Suppressor macrophage treated with lipopolysaccharide for 4 hours (primary cell): ENCODE results near the gene EIF4A3.
"Not testable (repeated sequence)": the region's sequence is repeated elsewhere in the genome, so short reads cannot be mapped to it uniquely, and the experiment has no call there.

Source experiments
- DNase-seq: peaks from one replicate; pipeline ENCODE4 v3.0.0-alpha.2; 2020

The EIF4A3 gene

DNA sequence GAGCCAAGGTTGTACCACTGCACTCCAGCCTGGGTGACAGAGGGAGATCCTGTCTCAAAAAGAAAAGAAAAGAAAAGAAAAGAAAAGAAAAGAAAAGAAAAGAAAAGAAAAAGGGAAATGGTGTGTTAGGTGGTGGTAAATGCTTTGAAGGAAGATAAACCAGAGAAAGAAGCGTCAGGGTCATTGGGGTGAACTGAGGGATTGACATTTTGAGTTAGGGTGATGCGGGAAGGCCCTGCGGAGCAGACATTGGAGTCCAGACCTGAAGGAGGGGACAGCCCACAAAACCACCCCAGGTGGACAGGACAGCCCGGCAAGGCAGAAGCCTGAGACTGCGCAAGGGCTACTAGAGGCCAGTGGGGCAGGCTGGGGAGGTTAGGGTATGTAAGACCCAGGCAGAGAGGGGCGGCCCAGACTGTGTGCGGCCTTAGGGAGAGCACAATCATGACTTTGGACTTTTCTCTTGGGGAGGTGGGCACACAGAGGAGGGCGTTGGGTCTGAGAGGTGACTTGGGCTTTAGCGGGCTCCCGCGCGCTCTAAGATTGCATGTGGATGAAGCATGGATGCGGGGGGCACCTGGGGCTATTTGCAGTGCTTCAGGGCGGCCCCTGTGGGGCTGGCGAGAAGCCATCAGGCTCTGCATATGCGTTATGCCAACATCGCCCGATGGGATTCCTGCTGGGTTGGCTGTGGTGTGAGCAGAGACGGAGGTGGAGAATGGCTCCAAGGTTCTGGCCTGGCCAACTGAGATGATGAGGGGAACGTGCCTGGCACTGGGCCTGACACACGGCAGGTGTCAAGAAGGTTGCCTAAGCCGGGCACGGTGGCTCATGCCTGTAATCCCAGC is 48.9 kb downstream of the EIF4A3 start:
- no peak for DNase-seq

GRCh38 chr17:80097127-80097621 is 49.8 kb downstream of the EIF4A3 start:
- DNase-seq, result no peak

GRCh38 chr17:80096561-80097021 is 50.3 kb downstream of the EIF4A3 start:
- DNase-seq, result no peak

DNA sequence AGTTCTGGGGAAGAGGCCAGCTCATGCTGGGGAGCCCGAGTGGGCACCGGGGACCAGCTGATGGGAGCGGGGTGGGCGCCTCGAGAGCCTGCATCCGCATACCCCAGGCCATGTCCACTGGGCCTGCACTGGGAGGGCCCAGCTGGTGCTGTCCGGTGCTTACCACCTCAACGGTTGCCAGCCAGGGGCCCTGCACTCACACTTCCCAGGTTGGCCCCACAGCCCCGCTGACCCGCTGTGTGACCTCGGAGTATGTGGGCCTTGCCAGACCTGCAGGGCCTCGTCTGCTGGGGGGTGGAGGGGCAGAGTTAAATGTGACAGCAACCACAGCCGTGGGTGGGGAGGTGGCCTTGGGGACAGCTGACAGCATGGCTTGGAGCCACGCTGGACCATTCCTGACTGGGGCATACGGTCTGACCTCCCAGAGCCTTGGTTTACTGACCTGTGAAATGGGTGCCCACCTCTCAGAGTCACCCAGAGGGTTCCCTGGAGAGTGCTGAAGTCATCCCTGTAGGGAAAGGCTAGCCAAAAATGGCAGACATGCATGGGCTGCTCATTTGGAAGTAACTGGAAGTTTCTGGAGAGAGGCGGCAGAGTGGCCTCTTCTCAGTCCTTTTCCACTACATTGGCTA is 51.0 kb downstream of the EIF4A3 start:
- no peak for DNase-seq

- no peak for DNase-seq
Measured at GRCh38 chr17:80095038-80095843, 51.7 kb downstream of the EIF4A3 start.

- DNase-seq, result peak; percentile 94
Measured at GRCh38 chr17:80092959-80093358, 54.0 kb downstream of the EIF4A3 start.

DNA sequence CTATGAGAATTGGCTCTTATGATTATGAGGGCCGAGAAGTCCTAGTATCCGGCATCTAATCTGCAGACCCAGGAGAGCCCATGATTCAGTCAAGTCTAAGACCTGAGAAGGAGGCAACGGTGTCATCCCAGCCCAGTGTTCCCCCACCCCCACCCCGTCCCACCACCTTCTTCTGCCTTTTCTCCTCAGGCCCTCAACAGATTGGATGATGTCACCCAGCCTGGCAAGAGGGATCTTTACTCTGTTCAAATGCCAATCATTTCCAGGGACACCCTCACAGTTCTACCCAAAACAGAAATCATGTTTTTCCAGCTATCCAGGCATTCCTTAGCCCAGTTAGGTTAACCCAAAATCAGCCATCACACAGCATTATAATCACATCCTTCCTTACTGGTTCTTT is 55.6 kb downstream of the EIF4A3 start:
- DNase-seq, result peak; percentile 29

GRCh38 chr17:80090164-80090563 is 56.8 kb downstream of the EIF4A3 start:
- not testable (repeated sequence) for DNase-seq

DNA sequence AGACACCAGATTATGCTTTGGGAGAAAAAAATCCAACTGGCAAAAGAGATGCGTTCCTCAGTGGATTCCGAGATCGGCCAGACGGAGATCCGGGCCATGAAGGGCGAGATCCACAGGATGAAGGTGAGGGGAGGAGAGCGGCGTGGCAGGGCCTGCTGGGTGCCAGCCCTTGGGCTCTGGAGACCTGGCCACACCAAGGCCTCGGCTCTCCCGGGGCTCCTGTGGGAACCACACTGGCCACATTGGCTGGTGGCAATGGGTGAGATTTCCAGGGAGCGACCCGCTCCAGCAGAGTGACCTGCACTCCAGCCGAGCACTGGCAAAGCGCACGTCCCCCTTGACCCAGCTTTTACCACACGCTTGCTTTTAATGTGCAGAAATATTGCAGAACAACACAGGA is 57.2 kb downstream of the EIF4A3 start:
- no peak for DNase-seq

- no peak for DNase-seq
Measured at GRCh38 chr17:80087346-80088265, 59.3 kb downstream of the EIF4A3 start.

- DNase-seq, result no peak
Measured at GRCh38 chr17:80086616-80087015, 60.3 kb downstream of the EIF4A3 start.

DNA sequence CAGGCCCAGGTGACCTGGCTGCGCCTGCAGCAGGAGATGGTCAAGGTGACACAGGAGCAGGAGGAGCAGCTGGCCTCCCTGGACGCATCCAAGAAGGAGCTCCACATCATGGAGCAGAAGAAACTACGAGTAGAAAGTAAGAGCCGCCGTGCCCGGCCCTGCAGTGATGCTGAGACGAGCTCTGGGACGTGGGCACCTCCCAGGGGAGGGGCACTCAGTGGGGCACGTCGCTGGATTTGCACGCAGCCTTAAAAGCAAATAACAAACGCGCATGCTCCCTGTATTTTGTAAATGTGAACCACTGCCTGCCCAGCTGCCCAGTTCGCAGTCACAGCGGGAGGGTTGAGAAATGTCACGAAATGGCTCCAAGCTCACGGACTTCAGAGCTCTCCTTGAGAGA is 60.8 kb downstream of the EIF4A3 start:
- no peak for DNase-seq

- DNase-seq, result no peak
Measured at GRCh38 chr17:80084773-80085172, 62.2 kb downstream of the EIF4A3 start.
